Endometrium (tissue), 2 donors: ENCODE data around the gene MFSD12.

Source experiments
- FAIRE-seq: peaks from 2 replicates; lab custom pipeline; 2012; peaks lifted over from hg19 to GRCh38; lab: Jason Lieb, UNC
- donor health status: control.
- donor health status: control.

MFSD12 gene

DNA sequence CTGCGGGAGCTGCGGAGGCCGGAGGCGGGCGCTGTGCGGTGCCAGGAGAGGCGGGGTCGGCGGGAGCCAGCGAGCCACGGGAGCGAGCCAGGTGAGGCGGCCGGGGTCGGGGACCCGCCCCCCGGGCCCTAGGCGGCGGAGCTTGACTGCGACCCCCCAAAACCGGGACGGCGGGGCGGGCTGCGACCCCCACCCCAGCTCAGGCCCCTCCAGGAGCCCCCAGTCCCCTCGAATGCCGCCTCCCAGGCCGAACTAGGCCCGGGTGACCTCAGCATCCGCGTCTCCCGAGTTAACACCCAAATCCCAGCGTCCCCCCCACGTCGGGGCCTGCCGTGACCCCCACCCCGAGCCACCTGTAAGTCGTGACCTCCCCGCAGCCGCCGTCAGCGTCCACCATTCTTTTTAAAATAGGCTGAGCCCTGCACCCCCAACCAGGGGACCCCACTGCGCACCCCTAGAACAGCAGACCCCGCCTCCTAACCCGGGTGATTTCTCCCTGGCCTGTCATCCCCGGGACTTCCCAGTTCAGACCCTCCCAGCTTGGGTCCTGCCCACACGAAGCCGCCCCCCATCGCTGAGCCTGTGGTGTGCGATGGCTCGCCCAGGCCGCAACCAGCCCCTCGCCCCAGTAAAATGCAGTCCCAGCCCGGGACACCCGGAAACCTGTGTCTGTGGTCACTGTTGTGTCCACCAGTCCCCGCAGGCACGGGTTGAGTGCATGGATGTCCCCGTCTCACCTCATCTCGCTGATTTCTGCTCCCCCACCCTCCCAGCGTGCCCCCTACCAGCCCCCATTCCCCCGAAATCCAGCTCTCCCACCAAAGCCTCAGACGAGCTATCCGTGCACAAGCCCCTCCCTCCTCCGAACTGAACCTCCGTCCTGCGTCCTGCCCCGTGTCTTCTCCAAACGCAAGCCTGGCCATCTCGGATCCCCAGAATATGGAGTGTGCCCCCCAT is 50.7 kb downstream of the MFSD12 start:
- FAIRE-seq = no peak

GRCh38 chr19:3505598-3506383 is 51.6 kb downstream of the MFSD12 start, which contains the start of gene FZR1:
Gene FZR1 (plus strand): TSS chr19:3506311. CDS start chr19:3522990, 16,679 bp downstream.
- no peak for FAIRE-seq

GRCh38 chr19:3504735-3505134 is 52.7 kb downstream of the MFSD12 start:
- no peak for FAIRE-seq

GRCh38 chr19:3503036-3503572 is 54.3 kb downstream of the MFSD12 start:
- no peak for FAIRE-seq

DNA sequence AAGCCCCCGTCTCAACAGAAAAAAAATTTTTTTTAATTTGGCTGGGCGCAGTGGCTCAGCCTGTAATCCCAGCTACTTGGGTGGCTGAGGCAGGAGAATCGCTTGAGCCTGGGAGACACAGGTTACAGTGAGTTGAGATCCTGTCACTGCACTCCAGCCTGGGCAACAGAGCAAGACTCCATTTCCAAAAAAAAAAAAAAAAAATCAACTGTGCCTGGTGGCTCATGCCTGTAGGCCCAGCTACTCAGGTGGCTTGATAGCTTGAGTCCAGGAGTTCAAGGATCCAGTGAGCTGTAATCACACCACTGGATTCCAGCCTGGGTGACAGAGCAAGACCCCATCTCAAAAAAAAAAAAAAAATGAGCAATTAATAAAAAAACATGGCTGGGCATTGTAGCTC is 55.6 kb downstream of the MFSD12 start:
- FAIRE-seq = no peak

DNA sequence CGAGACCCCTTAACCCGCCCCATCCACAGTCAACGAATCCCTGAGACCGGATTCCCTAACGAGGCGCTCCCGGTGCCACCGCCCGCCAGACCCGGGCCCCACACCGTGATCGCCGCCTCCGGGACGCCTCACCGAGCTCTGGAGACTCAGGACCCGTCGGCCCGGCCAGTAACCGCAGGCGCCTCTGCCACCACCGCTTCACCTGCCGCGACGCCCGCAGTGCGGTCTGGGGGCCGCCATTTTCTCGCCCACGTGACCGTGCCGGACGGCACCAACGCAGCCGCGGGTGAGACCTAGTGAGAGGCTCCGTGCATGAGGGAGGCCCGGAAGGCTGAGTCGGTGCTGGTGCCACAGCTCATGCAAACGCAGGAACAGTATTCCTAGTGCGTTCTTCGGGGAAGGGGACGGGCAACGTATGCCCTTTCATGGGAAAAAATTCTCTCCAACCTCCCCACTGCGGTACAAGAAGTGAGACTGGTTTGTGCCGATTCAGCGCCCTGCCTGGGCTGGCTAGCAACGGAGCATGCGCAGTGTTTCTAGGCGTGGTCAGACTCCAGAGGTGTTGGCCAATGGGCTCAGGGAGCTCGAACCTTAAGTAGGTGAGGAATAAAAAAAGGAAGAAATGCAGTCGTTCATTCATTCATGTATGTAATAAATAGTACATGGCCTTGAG is 56.8 kb downstream of the MFSD12 start, which contains the start of gene DOHH:
DOHH (minus strand) TSS at position 246 of the 673 bp plus-strand sequence. CDS start 3,860 bp downstream, outside the sequence.
- FAIRE-seq = peak; percentile 81

DNA sequence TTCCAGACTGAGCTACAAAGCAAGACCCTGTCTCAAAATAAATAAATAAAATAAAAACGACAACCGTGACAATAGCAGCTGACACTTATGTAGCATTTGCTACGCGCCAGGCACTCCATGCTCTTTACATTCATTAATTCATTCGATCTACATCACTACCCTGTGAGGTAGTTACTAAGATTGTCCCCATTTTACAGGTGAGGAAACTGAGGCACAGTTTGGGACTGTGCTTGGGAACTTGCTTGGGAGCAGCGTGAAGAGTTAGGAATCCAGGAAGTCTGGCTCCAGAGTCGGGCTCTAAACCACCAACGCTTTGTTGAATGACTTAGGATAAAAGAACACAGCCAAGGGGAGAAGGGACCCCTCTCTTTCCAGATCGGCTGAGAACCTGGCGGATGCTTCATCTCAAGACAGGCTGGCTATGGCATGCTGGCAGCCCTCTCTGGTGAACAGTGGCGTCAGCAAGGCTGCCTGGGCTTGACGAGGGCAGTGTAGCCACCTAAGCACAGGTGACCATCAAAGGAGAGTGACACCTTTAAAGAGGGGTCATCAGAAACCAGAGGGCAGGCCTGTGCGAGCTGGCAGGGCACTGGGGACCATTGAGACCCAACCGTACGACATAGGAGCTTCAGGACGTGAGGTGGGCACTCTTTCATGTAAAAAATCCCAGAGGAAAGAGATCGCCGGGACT is 57.5 kb downstream of the MFSD12 start:
- FAIRE-seq = no peak

- FAIRE-seq = no peak
These were observed 59.4 kb downstream of the MFSD12 start for GRCh38 chr19:3497757-3498520.

GRCh38 chr19:3496392-3497273 is 60.8 kb downstream of the MFSD12 start:
- no peak for FAIRE-seq

DNA sequence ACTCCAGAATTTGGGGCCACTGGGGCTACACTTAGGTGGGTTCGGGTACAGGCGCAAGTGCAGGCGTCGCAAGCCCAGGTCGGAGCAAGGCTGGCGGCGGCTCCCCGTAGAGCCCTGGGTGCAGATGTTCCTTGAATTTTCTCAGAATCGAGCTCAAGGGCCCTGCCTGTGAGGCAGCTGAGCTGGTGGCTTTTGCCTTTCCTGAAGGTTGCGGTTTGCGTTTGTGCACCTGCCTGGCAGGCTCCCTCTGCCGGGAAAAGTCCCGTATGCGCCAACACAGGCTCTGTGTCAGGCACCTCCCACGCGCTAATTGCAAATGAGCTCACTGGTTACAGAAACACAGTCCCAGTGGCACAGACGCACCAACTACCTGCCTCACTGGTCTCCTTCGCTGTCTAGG is 62.8 kb downstream of the MFSD12 start:
- FAIRE-seq = no peak
